ENCODE measurements around the gene WNK4.

The WNK4 gene

DNA sequence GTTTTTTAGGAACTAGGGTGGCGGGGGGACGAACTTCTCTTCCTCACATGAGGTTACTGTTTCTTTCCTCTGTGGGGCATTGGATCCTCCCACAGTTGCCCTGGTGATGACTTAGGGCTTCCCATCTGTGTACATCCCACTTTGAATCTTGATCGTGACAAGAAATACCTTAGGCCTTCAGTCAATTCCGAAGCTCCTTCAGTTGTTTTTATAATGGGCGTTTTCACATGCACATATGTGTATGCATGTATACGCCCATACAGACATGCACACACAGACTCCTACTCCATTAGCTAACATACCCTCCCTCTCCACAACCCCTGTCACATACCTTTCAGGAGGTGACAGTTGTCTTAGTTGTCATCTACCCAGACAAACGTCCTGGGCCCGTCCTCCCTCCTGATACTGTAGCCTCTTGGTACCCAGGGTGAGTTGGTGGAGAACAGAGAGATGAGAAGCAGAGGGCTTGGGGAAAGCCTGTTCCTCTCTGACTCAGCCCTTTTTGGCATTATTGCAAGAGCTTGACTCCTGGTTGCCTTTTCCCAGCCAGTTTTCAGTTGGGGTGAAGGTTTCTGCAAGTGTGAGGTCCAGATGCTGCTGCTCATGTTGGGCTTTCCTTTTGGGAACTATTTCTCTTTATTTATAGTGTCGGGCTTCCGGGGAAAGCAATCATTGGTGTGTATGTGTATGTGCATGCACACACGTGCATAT is 61.7 kb downstream of the WNK4 start:
- DNase-seq (ENCODE audit: low read depth, low spot score): no peak

DNA sequence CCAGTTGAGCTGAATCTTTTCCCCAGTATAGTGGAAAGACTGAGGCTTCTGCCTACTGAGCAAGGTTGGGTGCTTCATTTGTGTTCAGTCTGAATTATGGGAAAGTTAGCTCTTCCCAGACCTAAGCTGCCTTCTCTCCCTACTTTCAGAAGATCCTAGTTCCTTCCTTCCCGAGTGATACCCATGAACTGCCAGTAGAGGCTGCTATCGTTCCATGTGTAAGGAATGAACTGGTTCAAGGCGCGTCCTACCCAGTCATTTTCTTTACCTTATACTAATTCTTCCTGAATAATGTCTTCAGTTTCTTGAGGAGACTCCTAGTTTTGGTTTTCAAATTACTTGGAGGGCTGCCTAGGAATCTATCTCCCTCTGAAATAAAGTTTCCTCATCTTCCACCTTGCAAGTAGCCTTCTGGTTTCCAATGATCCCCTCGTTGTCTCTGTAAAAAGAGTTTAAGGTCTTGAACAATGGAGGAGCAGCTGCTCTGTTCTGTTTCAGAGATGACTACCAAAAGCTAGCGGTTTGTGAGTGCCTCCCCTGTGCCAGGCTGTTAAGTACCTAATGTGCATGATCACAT is 63.0 kb downstream of the WNK4 start:
- peak; percentile 73 for DNase-seq (ENCODE audit: low read depth, low spot score)

DNA sequence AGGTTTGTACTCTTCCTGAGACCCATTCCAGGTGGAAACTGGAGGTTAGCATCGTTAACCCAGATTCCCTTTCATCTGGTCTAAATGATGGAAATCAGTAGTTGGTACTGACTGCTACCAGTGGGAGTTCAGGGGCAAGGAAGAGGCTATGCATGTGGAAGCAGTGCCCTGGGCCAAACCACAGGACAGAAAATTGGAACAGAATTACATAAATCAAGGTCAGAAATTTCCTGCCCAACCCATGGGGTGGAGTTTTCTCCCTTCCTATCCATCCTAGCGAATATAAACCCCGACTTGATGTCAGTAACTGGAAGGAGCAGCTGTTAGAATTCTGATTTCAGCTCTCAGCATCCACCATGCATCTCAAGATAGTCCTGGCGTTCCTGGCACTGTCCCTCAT is 63.9 kb downstream of the WNK4 start, which contains the start of gene AOC2:
Gene AOC2 (plus strand): TSS at position 310 of the 400 bp plus-strand sequence. CDS start 47 bp downstream, at position 357.
- DNase-seq (ENCODE audit: low read depth, low spot score): no peak

DNA sequence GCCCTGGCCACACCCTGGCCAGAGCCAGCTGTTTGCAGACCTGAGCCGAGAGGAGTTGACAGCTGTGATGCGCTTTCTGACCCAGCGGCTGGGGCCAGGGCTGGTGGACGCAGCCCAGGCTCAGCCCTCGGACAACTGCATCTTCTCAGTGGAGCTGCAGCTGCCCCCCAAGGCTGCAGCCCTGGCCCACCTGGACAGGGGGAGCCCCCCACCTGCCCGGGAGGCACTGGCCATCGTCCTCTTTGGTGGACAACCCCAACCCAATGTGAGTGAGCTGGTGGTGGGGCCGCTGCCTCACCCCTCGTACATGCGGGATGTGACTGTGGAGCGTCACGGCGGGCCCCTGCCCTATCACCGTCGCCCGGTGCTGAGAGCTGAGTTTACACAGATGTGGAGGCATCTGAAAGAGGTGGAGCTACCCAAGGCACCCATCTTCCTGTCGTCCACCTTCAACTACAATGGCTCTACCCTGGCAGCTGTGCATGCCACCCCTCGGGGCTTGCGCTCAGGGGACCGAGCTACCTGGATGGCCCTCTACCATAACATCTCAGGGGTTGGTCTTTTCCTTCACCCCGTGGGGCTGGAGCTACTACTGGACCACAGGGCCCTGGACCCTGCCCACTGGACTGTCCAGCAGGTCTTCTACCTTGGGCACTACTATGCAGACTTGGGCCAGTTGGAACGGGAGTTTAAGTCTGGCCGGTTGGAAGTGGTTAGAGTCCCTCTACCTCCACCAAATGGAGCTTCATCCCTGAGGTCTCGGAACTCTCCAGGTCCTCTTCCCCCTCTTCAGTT is 64.5 kb downstream of the WNK4 start:
- no peak for DNase-seq (ENCODE audit: low read depth, low spot score)

DNA sequence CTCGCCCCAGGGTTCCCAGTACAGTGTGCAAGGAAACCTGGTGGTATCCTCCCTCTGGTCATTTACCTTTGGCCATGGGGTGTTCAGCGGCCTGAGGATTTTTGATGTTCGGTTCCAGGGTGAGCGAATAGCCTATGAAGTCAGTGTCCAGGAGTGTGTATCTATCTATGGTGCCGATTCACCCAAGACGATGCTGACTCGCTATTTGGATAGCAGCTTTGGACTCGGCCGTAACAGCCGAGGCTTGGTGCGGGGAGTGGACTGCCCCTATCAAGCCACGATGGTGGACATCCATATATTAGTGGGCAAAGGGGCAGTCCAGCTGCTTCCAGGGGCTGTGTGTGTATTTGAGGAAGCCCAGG is 65.1 kb downstream of the WNK4 start:
- DNase-seq (ENCODE audit: low read depth, low spot score): no peak

DNA sequence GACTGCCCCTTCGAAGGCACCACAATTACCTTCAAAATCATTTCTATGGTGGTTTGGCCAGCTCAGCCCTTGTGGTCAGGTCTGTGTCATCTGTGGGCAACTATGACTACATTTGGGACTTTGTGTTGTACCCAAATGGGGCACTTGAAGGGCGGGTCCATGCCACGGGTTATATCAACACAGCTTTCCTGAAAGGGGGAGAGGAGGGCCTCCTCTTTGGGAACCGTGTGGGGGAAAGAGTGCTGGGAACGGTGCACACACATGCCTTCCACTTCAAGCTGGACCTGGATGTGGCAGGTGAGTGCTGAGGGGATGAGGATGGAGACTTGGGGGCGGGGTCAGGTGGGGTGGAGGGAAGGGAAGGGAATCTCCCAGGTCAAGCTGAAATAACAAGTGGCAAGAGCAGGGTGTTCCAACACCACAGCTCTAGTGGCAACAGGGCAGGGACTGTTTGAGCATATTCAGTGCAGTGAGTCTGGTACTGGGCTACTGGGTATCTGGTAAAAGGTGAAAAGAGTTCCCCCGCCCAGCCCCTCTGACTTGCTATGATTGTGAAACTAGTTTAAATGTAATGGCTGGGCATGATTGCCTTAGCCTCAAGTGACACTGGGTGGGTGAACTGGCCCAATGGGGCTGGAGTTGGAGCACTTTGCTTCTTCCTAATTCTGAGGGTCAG is 65.6 kb downstream of the WNK4 start:
- peak; percentile 26 for DNase-seq (ENCODE audit: low read depth, low spot score)
